NCI-H2227 (cell line): ENCODE results near the gene SRMS.

Experiments
- DNase-seq: peaks from one replicate; lab custom pipeline; 2025; ENCODE audit not compliant: unreplicated experiment; lab: John Stamatoyannopoulos, UW

Gene SRMS

GRCh38 chr20:63503524-63503923 is 44.0 kb downstream of the SRMS start:
- DNase-seq, result no peak

- no peak for DNase-seq
Observed at GRCh38 chr20:63502671-63503172, 44.8 kb downstream of the SRMS start.

GRCh38 chr20:63501818-63502670 is 45.5 kb downstream of the SRMS start:
- DNase-seq, result peak; percentile 73

- DNase-seq, result no peak
Observed at GRCh38 chr20:63500902-63501817, 46.4 kb downstream of the SRMS start.

GRCh38 chr20:63500151-63500901 is 47.2 kb downstream of the SRMS start:
- DNase-seq, result no peak

GRCh38 chr20:63499338-63499969 is 48.1 kb downstream of the SRMS start:
- peak; percentile 48 for DNase-seq

- DNase-seq, result peak; percentile 81
Observed at GRCh38 chr20:63498960-63499337, 48.6 kb downstream of the SRMS start, which contains the start of gene EEF1A2. Gene EEF1A2 (minus strand): TSS chr20:63499083. CDS start chr20:63497763, 1,320 bp downstream.

GRCh38 chr20:63497946-63498935 is 49.3 kb downstream of the SRMS start:
- DNase-seq, result peak; percentile 58

GRCh38 chr20:63497138-63497945 is 50.2 kb downstream of the SRMS start:
- DNase-seq, result no peak

- DNase-seq, result no peak
Observed at GRCh38 chr20:63496596-63497120, 50.9 kb downstream of the SRMS start.

- DNase-seq, result peak; percentile 27
Observed at GRCh38 chr20:63495741-63496595, 51.6 kb downstream of the SRMS start.

- no peak for DNase-seq
Observed at GRCh38 chr20:63495167-63495720, 52.3 kb downstream of the SRMS start.

GRCh38 chr20:63494420-63495166 is 53.0 kb downstream of the SRMS start:
- DNase-seq, result no peak

GRCh38 chr20:63494084-63494419 is 53.5 kb downstream of the SRMS start:
- no peak for DNase-seq

- no peak for DNase-seq
Observed at GRCh38 chr20:63493563-63494020, 54.0 kb downstream of the SRMS start.

- DNase-seq, result no peak
Observed at GRCh38 chr20:63492982-63493381, 54.6 kb downstream of the SRMS start.
